Measurements from ENCODE around the gene SLC9A3. TPM values are rescaled to one million over a fixed set of nuclear protein-coding genes. Genes with fewer than 3 reads are reported as not detected.

SLC9A3 gene
- total RNA-seq, 1 experiment from 2014 or later: 0.85 TPM

GRCh38 chr5:514101-514485 lies 10.2 kb downstream of the SLC9A3 start:
- Mint-ChIP-seq H3K27ac (no peak overlapping the region), H3K9me3 (peaks cover 0 to 5% of the 10 kb centered on the region in 2 experiments; a peak in 2 of 5 replicates), H3K4me3 (no peak overlapping the region), H3K4me1 (peaks cover 3% of the 10 kb centered on the region in 2 experiments; a peak in 2 of 4 replicates), H3K36me3 (ENCODE audit: insufficient read depth in 1 of 3, low read depth in 3 of 3) (no peaks in the 10 kb centered on the region), H3K27me3 (ENCODE audit: low read depth) (peaks cover 74% of the 10 kb centered on the region)
- Histone ChIP-seq H3K18ac (ENCODE audit: insufficient read length, low read depth, low read length) (no peak overlapping the region), H3T11ph (ENCODE audit: low read length) (no peak overlapping the region), H2BK5ac (ENCODE audit: insufficient read length, low read length) (no peak overlapping the region), H2BK15ac (ENCODE audit: low read depth, low read length) (no peak overlapping the region), H3K9ac (ENCODE audit: extremely low read depth, insufficient read length, low read length) (no peak overlapping the region), H3K27me3 (ENCODE audit: insufficient read depth, low read length) (no peaks in the 10 kb centered on the region), H2AFZ (ENCODE audit: low read length) (no peak overlapping the region), H4K91ac (ENCODE audit: insufficient read length, low read depth, low read length) (no peak overlapping the region), H3K23ac (ENCODE audit: insufficient read length, low read depth, low read length) (no peak overlapping the region), H4K5ac (ENCODE audit: insufficient read length, low read depth, low read length) (no peak overlapping the region), H3K27ac (ENCODE audit: insufficient read length, low read depth, low read length) (no peak overlapping the region), H4K20me1 (ENCODE audit: control insufficient read depth, insufficient read depth, insufficient read length) (no peaks in the 10 kb centered on the region), H2AK5ac (ENCODE audit: insufficient read length, low read length) (no peak overlapping the region), H3K4me1 (ENCODE audit: insufficient read depth, low read length) (no peaks in the 10 kb centered on the region), H4K8ac (replicated peaks; ENCODE audit: insufficient read length, low read depth, low read length) (no peak overlapping the region), H2BK20ac (ENCODE audit: low read depth, low read length, poor library complexity, severe bottlenecking) (no peak overlapping the region), H3K23me2 (ENCODE audit: insufficient read length, low read depth, low read length, poor library complexity, severe bottlenecking) (no peaks in the 10 kb centered on the region), H2BK12ac (ENCODE audit: insufficient read length, low read depth, low read length) (no peak overlapping the region), H3K4ac (ENCODE audit: low read depth, low read length) (no peak overlapping the region), H3K56ac (ENCODE audit: insufficient read length, low read depth, low read length) (no peak overlapping the region), H3K14ac (ENCODE audit: insufficient read depth, low read length) (no peak overlapping the region), H3K9me3 (ENCODE audit: control insufficient read depth, low read depth, low read length) (no peaks in the 10 kb centered on the region), H2BK120ac (ENCODE audit: low read depth, low read length, poor library complexity, severe bottlenecking) (no peak overlapping the region), H3K4me2 (ENCODE audit: insufficient read depth, insufficient read length, low read length) (no peak overlapping the region), H3K79me1 (ENCODE audit: insufficient read depth, low read depth, low read length, poor library complexity, severe bottlenecking) (no peaks in the 10 kb centered on the region), H3K79me2 (ENCODE audit: insufficient read depth, low read length) (no peaks in the 10 kb centered on the region)
- no peak for DNase-seq
- WGBS (ENCODE audit: extremely low coverage, insufficient read length, low lambda C conversion rate): no CpG with 5 or more reads among the region's 12 CpGs
- TF ChIP-seq CTCF (conservative IDR thresholded peaks at IDR 0.05): no peak

Measured in H9 (cell line).